ENCODE results near the gene ASB10.

ASB10 gene, protein sequence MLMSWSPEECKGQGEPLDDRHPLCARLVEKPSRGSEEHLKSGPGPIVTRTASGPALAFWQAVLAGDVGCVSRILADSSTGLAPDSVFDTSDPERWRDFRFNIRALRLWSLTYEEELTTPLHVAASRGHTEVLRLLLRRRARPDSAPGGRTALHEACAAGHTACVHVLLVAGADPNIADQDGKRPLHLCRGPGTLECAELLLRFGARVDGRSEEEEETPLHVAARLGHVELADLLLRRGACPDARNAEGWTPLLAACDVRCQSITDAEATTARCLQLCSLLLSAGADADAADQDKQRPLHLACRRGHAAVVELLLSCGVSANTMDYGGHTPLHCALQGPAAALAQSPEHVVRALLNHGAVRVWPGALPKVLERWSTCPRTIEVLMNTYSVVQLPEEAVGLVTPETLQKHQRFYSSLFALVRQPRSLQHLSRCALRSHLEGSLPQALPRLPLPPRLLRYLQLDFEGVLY

DNA sequence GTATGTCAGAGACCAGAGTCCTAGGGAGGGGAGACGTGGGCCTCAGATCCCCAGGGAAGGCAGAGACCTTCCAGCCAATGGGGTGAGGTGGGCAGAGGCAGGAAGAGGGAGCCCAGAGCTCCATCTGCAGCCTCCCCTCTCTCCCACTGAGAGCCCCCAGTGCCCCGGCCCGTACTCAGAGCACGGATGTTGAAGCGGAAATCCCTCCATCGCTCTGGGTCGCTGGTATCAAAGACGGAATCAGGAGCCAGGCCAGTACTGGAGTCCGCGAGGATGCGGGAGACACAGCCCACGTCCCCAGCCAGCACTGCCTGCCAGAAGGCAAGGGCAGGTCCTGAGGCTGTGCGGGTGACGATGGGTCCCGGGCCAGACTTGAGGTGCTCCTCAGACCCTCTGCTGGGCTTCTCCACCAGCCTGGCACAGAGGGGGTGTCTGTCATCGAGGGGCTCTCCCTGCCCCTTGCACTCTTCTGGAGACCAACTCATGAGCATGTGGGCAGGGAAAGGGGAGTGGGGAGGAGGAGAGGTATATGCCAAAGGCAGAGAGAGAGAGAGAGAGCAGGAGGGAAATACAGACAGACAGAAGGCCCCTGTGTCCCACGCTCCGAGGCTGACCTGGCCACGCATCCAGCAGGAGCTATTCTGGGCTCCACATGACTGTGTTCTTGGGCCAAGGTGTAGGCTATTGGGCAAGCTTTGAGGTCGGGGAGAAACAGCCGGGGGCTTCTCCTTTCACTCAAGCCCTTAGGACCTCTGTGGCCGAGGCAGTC is at the start of gene ASB10:
Gene ASB10, minus strand, starts transcription at position 611 of the 769 bp plus-strand sequence. Its CDS starts 120 bp downstream, at position 491.
- DNase-seq (ENCODE audit: low spot score), result no peak

DNA sequence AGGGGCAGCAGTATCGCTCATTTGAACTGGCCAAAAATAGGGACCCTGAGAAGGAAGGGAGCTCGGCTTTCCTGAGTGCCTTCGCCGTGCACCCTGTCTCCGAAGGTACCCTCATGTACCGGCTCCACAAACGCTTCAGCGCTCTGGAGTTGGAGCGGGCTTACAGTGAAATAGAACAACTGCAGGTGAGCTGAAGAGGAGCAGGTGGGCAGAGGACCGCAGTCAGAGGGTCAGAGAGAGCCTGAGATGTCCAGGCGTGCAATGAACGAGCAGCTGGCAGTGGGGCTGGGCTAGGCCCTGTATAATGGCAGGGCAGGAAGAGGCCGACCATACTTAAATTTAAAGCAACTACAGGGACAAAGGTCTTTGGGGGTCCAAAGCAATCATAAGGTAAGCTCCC is 49.4 kb upstream of the ASB10 start:
- DNase-seq (ENCODE audit: low spot score), result no peak

DNA sequence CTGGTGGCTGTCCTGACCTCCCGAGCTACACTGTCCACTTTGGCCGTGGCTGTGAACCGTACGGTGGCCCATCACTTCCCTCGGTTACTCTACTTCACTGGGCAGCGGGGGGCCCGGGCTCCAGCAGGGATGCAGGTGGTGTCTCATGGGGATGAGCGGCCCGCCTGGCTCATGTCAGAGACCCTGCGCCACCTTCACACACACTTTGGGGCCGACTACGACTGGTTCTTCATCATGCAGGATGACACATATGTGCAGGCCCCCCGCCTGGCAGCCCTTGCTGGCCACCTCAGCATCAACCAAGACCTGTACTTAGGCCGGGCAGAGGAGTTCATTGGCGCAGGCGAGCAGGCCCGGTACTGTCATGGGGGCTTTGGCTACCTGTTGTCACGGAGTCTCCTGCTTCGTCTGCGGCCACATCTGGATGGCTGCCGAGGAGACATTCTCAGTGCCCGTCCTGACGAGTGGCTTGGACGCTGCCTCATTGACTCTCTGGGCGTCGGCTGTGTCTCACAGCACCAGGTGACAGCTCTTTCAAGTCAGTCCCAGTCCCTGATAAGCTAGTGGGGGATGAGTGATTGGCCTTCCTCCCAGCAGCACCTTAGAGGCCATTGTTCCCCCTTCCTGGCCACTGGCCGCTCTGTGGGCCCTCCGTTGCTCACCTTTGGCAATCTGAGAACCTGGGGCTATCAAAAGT is 48.2 kb upstream of the ASB10 start:
- no peak for DNase-seq (ENCODE audit: low spot score)

DNA sequence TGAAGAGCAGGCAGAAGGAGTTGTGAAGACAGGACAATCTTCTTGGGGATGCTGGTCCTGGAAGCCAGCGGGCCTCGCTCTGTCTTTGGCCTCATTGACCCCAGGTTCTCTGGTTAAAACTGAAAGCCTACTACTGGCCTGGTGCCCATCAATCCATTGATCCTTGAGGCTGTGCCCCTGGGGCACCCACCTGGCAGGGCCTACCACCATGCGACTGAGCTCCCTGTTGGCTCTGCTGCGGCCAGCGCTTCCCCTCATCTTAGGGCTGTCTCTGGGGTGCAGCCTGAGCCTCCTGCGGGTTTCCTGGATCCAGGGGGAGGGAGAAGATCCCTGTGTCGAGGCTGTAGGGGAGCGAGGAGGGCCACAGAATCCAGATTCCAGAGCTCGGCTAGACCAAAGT is 46.8 kb upstream of the ASB10 start:
- no peak for DNase-seq (ENCODE audit: low spot score)

DNA sequence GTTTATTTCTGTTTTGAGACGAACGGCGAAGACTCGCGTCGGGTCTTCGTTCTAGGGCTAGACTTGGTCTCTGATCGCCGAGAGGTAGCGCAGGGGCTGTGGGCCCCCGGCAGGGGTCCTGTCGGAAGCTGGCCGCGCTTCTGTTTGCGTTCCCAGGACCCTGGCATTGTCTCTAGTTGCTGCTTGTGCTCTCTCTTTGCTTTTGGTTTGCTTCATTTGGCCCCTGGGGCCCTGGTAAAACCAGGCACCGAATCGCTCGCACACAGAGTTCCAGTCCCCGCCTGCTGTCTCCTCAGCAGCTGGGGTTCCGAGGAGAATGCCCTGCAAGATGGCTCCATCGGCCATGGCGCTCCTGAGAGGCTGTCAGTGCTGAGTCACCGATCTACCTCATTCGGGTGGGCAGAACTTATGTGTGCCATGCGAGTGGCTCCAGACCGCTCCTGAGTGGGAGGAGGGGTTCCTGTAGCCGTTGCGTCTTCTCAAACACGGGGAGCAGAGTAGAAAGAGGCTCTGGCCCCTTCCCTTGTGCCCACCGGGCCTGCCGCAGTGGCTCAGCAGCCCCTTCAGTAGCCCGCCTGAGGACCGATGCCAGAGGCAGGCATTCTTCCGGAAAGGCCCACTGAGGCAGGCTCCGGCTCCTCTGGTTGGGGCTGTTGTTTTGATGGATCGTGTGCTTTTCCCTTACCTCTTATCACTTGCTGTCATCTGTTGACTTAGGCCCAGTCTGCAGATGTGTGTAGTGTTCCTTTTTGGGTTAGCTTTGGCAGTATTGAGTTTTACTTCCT is 46.1 kb upstream of the ASB10 start:
- peak; percentile 87 for DNase-seq (ENCODE audit: low spot score)

DNA sequence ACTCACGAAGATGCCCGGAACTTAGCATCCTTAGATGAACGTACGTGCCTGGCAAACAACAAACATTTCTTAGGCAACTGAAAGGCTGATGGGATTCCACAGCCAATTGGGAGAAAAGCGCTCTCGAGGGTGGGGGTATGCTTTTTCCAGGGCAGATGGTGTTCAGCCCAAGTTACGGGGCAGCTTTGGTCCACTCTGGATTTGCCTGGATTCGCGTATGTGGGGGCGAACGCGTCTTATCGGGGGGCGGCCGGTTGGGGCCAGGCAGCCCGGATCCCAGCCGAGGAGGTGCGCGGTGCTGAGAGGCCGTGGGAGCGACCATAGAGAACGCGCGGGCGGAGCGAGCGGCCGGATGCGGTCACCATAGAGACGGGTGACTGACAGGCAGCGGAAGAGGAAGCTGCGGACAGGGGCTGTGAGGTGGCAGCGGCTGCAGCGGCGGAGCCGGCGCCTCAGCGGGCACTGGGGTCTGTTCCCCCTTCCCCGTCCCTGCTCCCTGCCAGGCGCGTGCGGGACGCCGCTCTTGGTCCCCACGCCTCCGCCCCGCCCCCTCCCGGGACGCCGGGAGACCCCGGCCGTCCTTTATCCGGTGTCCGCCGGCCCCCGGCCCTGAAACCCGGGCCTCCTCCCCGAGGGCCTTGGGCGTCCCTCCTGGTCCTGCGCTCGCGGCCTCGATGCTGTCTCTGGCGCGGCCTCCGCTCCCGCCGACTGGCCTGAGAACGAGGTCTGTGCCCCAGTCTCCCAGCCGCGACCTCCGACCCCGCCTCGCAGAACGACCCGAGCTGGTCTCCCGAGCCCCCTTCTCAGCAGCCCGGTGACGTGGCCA is 45.3 kb upstream of the ASB10 start, which contains the start of gene CHPF2:
Gene CHPF2, plus strand, starts transcription at position 393 of the 826 bp plus-strand sequence. CDS start 1,529 bp downstream, outside the sequence.
- peak; percentile 87 for DNase-seq (ENCODE audit: low spot score)

DNA sequence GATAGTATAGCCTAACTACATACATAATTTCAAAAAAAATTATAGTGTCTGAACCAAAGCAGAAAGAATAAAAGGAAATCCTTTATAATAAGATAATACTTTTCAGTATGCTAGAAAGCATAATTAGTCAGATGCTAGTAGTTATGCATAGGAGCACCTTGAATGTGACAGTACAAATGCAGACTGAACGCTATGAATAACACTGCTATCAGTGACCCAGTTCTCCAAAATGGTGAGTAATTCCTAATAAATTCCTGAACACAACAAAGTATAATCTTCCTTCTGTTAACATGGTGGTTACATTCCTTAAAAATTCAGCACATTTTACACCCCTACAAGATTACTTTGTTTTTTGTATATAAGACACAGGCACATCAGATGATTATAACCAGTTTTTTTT is 44.0 kb upstream of the ASB10 start:
- no peak for DNase-seq (ENCODE audit: low spot score)

DNA sequence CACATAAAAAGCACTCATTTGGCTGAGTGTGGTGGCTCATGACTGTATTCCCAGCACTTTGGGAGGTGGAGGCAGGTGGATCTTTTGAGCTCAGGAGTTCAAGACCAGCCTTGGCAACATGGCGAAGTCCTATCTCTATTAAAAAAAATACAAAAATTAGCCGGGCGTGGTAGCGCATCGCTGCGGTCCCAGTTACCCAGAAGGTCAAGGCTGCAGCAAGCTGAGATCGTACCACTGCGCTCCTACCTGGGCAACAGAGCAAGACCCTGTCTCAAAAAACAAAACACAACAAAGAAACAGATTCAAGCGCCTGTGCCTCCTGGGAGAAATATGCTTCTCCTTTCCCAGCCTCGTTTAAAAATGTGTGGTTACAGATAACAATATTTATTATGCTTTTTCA is 42.2 kb upstream of the ASB10 start:
- no peak for DNase-seq (ENCODE audit: low spot score)

DNA sequence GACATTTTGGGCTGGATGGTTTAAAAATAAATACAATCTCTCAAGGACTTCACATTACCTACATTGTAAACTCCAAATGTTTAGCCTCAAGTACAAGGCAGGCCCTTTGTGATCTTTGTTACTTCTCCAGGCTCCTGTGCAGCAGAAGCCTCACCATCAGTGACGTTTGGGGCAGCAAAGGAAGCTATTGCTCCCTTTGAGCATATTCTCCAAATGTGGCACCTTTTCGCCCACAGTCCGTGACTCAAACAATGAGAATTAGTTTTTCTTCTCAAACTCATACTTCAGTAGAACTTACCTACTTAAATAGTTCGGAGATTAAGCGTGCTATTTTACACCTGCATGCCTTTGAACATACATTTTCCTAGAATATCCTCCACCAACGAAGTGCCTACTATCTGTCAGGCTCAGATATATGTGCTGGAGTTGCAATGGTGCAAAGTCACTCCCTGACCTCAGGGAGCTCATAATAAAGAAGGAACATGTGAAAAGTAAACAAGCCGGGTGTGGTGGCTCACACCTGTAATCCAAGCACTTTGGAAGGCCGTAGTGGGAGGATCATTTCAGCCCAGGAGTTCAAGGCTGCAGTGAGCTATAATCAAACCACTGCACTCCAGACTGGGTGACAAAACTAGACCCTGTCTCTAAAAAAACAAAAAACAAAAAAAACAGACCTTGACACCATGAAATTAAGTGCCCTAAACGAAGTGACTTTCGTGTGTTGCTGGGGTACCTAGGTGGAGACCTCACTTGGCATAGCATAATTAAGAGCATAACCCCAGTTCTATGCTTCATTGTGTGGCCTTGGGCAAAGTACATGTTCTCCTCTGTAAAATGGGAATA is 41.2 kb upstream of the ASB10 start:
- DNase-seq (ENCODE audit: low spot score), result no peak

DNA sequence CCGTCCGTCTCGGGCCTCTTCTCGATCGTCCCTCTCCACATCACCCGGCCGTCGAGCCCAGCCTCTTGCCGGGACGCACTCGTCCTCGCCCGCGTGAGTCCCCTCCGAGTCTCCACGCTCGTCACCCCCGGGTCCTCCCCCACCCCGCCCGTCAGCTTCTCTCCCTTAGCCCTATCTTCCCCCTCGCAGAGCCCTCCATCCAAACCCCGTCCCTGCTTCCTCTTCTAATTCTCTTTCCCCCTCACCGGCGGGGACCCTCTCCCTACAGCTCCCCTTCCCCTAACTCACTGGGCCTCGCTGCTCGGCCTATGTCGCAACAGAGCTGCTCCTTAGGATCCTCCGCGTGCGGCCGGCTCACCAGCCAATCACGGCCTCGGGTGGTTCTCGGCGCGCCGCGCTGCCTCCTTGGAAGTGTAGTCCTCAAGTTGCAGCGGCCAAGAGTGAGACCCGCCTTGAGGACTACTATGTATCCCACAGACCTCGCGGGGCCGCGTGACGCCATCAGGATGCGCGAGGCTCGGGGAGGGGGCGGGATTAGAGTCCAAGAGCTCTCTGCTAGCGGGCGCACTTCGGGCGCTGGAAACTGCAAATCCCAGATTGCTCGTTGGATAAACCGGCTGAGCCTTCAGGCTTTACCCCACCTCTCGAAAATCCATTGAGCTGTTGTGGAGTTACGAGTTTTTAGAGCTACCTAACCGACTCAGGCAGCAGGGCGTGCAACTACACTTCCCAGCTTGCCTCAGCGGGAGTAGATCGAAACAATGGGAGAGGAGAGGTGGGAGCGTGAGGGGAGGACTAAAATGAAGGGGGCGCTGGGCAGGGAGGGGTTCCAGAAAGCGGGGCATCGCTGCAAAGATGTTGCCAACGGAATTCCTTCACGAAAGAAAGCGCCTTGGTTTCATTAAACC is 40.1 kb upstream of the ASB10 start, which contains the start of gene ABCF2:
Gene ABCF2, minus strand, starts transcription at position 331 of the 908 bp plus-strand sequence. CDS start 747 bp downstream, outside the sequence.
- peak; percentile 96 for DNase-seq (ENCODE audit: low spot score)

DNA sequence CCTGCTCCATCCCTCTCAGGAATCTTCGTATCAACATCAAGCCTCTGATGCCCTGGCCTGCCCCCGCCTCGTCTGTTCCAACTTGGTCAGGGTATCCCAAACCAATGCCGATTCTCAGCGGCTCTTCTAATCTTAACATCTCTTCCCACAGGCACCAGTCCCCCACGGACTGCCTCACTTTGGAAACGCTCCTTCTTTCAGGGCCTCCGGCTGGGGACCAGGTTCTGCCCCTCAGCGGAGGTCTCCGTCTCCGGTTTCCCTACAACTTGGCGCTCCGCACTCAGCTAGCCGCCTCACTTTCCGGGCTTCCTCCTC is 39.5 kb upstream of the ASB10 start:
- no peak for DNase-seq (ENCODE audit: low spot score)

DNA sequence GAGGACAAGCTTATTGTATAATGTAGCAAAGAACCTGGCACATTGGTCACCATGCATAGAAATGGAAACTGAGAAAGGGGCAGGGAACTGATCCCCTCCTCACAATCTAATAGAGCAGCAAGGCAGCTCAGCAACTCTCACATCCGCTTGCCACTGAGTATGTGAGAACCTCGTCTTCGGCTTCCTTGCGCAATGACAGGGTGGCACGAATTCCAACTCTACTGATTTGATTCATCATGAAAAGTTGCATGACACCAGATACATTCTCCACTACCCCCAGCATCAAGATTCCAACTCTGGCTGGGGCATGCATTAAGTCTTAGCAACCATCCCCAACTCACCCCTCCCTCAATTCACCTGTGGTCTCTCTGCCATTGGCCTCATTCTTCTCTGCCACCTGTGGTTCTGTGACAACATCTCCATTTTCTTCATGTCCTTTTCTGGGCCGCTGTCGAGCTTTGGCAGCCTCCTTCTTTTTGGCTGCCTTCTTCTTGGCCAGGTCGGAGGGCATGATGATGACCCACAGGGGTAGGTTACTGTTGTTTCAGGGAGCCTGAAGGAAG is 39.0 kb upstream of the ASB10 start:
- DNase-seq (ENCODE audit: low spot score), result no peak

DNA sequence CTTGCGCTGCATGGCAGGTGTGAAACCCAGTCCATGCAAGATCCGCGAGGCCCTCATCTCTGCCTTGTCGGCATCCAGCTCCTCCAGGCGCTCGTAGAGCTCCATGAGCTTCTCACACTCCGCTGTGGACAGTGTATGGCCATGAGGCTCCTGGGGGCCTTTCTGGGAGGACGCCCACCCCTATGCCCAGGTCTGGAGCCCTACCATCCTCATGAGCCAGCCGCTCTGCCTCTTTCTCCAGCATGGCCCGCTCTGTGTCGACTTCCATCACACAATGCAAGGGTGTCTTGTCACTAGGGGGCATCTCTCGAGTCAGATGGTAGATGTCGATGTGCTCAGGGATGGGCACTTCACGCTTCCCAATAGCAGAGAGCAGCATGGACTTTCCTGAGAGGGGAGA is 36.7 kb upstream of the ASB10 start:
- no peak for DNase-seq (ENCODE audit: low spot score)

DNA sequence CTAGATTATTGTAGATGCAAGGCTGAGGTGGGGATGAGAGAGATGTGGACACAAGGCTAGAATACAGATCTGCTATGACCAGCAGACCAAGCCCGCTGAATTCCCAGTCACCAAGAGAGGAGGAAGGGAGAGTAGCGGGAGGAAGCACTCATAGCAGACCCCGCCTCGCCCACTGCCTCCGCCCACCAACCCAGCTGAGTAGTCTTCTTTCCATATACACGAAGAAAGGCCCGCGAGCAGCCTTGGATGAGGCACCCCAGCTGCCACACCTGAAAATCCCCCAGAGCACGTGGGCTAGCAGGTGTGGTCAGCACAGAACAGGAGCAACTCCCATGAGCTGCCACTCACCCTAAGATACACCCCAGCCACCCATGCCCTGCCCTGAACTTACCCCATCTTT is 31.1 kb upstream of the ASB10 start:
- DNase-seq (ENCODE audit: low spot score), result no peak

DNA sequence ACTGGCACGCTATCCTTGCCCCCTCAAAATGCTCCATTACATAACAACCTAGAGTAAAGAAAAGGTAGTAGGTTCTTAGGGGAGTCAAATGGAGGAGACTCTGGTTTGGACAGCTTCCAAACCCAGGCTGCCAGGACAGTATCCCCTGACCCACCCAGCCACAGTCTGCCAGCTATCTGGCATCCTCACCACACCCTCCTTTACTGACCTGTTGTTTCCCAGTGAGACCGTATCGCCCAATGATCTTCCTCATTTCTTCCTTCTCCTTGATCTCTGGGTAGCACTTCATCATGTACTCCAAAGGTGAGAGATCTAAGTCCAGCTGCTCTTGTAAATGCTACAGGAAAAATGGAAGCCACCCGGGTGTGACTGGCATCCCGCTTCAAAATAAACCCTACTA is 28.3 kb upstream of the ASB10 start:
- DNase-seq (ENCODE audit: low spot score), result no peak

DNA sequence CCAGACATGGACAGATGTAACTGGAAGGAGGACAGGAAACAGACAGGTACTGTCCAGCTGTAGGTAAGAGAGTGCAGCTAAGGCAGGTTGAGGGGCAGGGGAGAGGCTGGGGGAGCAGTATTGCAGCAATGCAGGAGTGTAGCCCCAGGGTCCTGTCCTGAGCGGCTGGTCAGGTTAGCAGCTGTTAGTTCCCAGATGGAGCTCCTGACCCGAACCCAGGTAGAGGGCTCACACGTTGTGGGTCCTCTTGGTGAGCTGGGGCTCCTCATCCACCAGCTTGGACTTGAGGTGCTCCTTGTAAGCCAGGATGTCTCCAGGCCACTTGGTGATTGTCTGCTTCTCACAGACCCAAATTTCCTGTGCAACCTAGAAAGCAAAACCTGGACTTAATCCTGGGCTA is 26.8 kb upstream of the ASB10 start:
- no peak for DNase-seq (ENCODE audit: low spot score)

DNA sequence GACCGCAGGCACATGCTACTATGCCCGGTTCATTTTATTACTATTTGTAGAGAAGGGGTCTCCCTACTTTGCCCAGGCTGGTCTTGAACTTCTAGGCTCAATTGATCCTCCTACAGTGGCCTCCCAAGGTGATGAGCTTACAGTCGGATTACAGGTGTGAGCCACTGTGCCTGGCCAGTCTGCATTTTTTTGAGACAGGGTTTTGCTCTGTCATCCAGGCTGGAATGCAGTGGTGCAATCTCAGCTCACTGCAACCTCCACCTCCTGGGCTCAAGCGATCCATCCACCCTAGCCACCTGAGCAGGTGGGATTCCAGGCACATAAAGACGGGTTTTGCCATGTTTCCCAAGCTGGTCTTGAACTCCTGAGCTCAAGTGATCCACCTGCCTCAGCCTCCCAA is 25.6 kb upstream of the ASB10 start:
- no peak for DNase-seq (ENCODE audit: low spot score)

DNA sequence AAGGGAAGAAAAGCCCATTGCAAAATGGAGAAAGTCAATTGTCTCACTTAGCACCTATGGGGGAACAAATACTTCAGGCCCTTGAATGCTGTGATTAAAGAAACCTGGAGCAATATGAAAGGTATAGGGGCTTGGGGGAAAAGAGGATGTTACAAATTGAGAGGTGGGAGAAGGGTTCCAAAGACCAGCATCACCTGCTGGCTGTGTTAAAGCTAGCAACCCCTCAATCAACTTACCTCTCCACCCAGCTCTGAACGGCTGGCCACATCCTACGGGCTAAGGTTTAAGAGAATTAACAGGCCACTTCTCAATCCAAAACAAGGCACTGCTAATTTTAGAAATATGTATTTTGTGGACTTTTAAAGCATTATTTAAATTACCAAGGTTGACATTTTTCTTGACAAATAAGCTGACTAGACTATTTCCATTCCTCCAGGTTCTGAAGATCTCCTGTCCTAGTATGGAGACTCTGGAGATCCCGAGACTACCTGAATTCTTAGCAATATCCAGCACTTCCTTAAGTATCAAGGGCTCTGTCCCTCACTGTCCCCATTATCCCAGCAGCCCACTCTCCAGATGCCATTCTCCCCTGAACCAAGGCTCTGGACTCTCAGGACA is 24.2 kb upstream of the ASB10 start:
- DNase-seq (ENCODE audit: low spot score), result no peak
